HG03558 (cell line): ENCODE results near the gene PTGIS.

ENCODE experiments used
- ATAC-seq: cut with Tn5 transposase; IDR thresholded peaks from one replicate; pipeline ENCODE4 v1.9.1; 2021; ENCODE audit warnings: moderate number of reproducible peaks; ENCODE audit not compliant: unreplicated experiment; ENCODE audit errors: extremely low read depth

The PTGIS gene

GRCh38 chr20:49540232-49540620, 27.7 kb downstream of the PTGIS start:
- ATAC-seq = no peak

- no peak for ATAC-seq
These were observed 28.3 kb downstream of the PTGIS start for GRCh38 chr20:49539481-49540231.

GRCh38 chr20:49538950-49539349, 29.0 kb downstream of the PTGIS start:
- no peak for ATAC-seq

GRCh38 chr20:49534255-49534712, 33.7 kb downstream of the PTGIS start:
- no peak for ATAC-seq

GRCh38 chr20:49532285-49532946, 35.5 kb downstream of the PTGIS start:
- ATAC-seq = no peak

GRCh38 chr20:49529470-49529869, 38.5 kb downstream of the PTGIS start:
- no peak for ATAC-seq

- ATAC-seq = no peak
These were observed 41.4 kb downstream of the PTGIS start for GRCh38 chr20:49526568-49526967.

GRCh38 chr20:49526056-49526455, 41.9 kb downstream of the PTGIS start:
- no peak for ATAC-seq

- ATAC-seq = no peak
These were observed 44.1 kb downstream of the PTGIS start for GRCh38 chr20:49523767-49524360.

GRCh38 chr20:49521356-49521755, 46.6 kb downstream of the PTGIS start:
- ATAC-seq = no peak

- no peak for ATAC-seq
These were observed 48.1 kb downstream of the PTGIS start for GRCh38 chr20:49519777-49520359.

- no peak for ATAC-seq
These were observed 48.7 kb downstream of the PTGIS start for GRCh38 chr20:49519212-49519712.

- ATAC-seq = no peak
These were observed 49.4 kb downstream of the PTGIS start for GRCh38 chr20:49518576-49518975.

- no peak for ATAC-seq
These were observed 50.2 kb downstream of the PTGIS start for GRCh38 chr20:49517805-49518100.

GRCh38 chr20:49516916-49517804, 50.8 kb downstream of the PTGIS start:
- no peak for ATAC-seq

GRCh38 chr20:49515586-49515985, 52.4 kb downstream of the PTGIS start:
- no peak for ATAC-seq

- no peak for ATAC-seq
These were observed 54.4 kb downstream of the PTGIS start for GRCh38 chr20:49513517-49513916.

- ATAC-seq = no peak
These were observed 54.9 kb downstream of the PTGIS start for GRCh38 chr20:49513009-49513408.

- no peak for ATAC-seq
These were observed 56.0 kb downstream of the PTGIS start for GRCh38 chr20:49511788-49512525.
